SK-N-SH (cell line): ENCODE data around the gene TYW3. TPM values are rescaled to one million over a fixed set of nuclear protein-coding genes. Genes with fewer than 3 reads are reported as not detected.

Experiments used
- CTCF ChIA-PET: fragments of 300-600, 350-600 bp; formaldehyde crosslinking; extraction: SDS; loops from one replicate; lab custom pipeline; 2021; lab: Yijun Ruan, JAX
- POLR2A ChIA-PET: fragments of 350-600 bp; sonication (Branson Sonifier 250); formaldehyde crosslinking; extraction: SDS; loops from one replicate; lab custom pipeline; 2020; ENCODE audit warnings: antibody characterized with exemption, inconsistent platforms; lab: Yijun Ruan, JAX
- DNase-seq: peaks from one replicate; pipeline ENCODE4 v3.0.0; 2012
- H2AFZ ChIP-seq: fragments of 200-600 bp; sonication (generic); 2 replicates; pipeline ENCODE4 v1.8.1; 2016; ENCODE audit warnings: antibody characterized with exemption, mild to moderate bottlenecking, low read depth
- H3F3A ChIP-seq: fragments of 200-600 bp; sonication (generic); replicated peaks from 2 replicates; pipeline ENCODE3; 2016; ENCODE audit warnings: antibody characterized with exemption, mild to moderate bottlenecking; ENCODE audit not compliant: insufficient read depth
- H3K27ac ChIP-seq, 2 experiments: fragments of 200-500 bp in 1 of 2; fragments of 200-600 bp in 1 of 2; sonication (Bioruptor generic) in 1 of 2; sonication (generic), shearing (Covaris generic) in 1 of 2; 2 replicates each; pipeline versions ENCODE4 v1.5.1 to v1.6.1; 2014 to 2016; ENCODE audit warnings: low read depth in 2 of 2, inconsistent platforms in 1 of 2, low read length in 1 of 2, mild to moderate bottlenecking in 1 of 2, mixed read lengths in 1 of 2
- H3K27me3 ChIP-seq: fragments of 200-600 bp; sonication (generic), shearing (Covaris generic); 2 replicates; pipeline ENCODE4 v1.6.1; 2016; ENCODE audit warnings: mixed run types; ENCODE audit not compliant: insufficient read depth
- H3K36me3 ChIP-seq, 2 experiments: fragments of 200-500 bp in 1 of 2; fragments of 200-600 bp in 1 of 2; sonication (Bioruptor generic) in 1 of 2; sonication (generic) in 1 of 2; replicated peaks in 1 of 2; 2 replicates each; pipeline versions ENCODE3 to v1.5.1; 2014 to 2016; ENCODE audit warnings: low read length in 1 of 2, mild to moderate bottlenecking in 1 of 2; ENCODE audit not compliant: insufficient read depth in 2 of 2, control insufficient read depth in 1 of 2
- H3K4me1 ChIP-seq, 2 experiments: fragments of 200-500 bp in 1 of 2; fragments of 200-600 bp in 1 of 2; sonication (Bioruptor generic) in 1 of 2; sonication (generic), shearing (Covaris generic) in 1 of 2; 2 replicates each; pipeline versions ENCODE4 v1.5.1 to v1.6.1; 2014 to 2016; ENCODE audit warnings: low read depth in 1 of 2, low read length in 1 of 2, mixed run types in 1 of 2; ENCODE audit not compliant: insufficient read depth in 2 of 2, control insufficient read depth in 1 of 2
- H3K4me2 ChIP-seq: fragments of 200-600 bp; sonication (generic), shearing (Covaris generic); 2 replicates; pipeline ENCODE4 v1.6.1; 2017; ENCODE audit warnings: mixed run types
- H3K4me3 ChIP-seq, 2 experiments: fragments of 200-500 bp in 1 of 2; fragments of 200-600 bp in 1 of 2; sonication (Bioruptor generic) in 1 of 2; sonication (generic), shearing (Covaris generic) in 1 of 2; 2 replicates each; pipeline versions ENCODE4 v1.5.1 to v1.8.1; 2014 to 2016; ENCODE audit warnings: low read depth in 2 of 2, inconsistent platforms in 1 of 2, low read length in 1 of 2, mild to moderate bottlenecking in 1 of 2, mixed read lengths in 1 of 2, moderate library complexity in 1 of 2
- H3K79me2 ChIP-seq: fragments of 200-600 bp; sonication (generic); 2 replicates; pipeline ENCODE4 v1.8.1; 2017; ENCODE audit warnings: mild to moderate bottlenecking; ENCODE audit not compliant: insufficient read depth
- H3K9ac ChIP-seq: fragments of 200-600 bp; sonication (generic); 2 replicates; pipeline ENCODE4 v1.6.1; 2017; ENCODE audit warnings: mixed run types
- H3K9me2 ChIP-seq: fragments of 200-600 bp; sonication (generic); 2 replicates; pipeline ENCODE4 v1.6.1; 2017; ENCODE audit warnings: mixed run types
- H3K9me3 ChIP-seq: fragments of 200-600 bp; sonication (generic); 2 replicates; pipeline ENCODE4 v1.6.1; 2017; ENCODE audit warnings: mixed run types, mild to moderate bottlenecking, moderate library complexity
- H4K20me1 ChIP-seq: fragments of 200-600 bp; sonication (generic); 2 replicates; pipeline ENCODE4 v1.6.1; 2017; ENCODE audit warnings: mild to moderate bottlenecking, mixed run types; ENCODE audit not compliant: insufficient read depth
- CHD2 ChIP-seq: fragments of 150-350 bp; IDR thresholded peaks from 2 replicates; pipeline ENCODE4 v1.6.1; 2018; ENCODE audit warnings: low read length; ENCODE audit not compliant: partially characterized antibody
- EP300 ChIP-seq, 2 experiments: IDR thresholded peaks; 2 replicates each; pipeline versions ENCODE4 v1.4.0 to v1.6.1; 2012; ENCODE audit warnings: borderline replicate concordance in 1 of 2, low read depth in 1 of 2, low read length in 1 of 2
- FOSL2 ChIP-seq: IDR thresholded peaks from 2 replicates; pipeline ENCODE4 v1.4.0; 2012; ENCODE audit warnings: low read depth, mild to moderate bottlenecking, moderate library complexity, borderline replicate concordance
- GABPA ChIP-seq: IDR thresholded peaks from 2 replicates; pipeline ENCODE4 v1.4.0; 2012; ENCODE audit warnings: low read depth, mild to moderate bottlenecking
- JUND ChIP-seq: IDR thresholded peaks from 2 replicates; pipeline ENCODE4 v1.4.0; 2012
- MAX ChIP-seq: IDR thresholded peaks from 2 replicates; pipeline ENCODE4 v1.4.0; 2012; ENCODE audit warnings: low read depth
- MEF2A ChIP-seq: IDR thresholded peaks from 2 replicates; pipeline ENCODE4 v1.4.0; 2012; ENCODE audit warnings: low read depth, borderline replicate concordance
- MXI1 ChIP-seq: IDR thresholded peaks from 2 replicates; pipeline ENCODE4 v1.6.1; 2012; ENCODE audit warnings: mild to moderate bottlenecking, low read depth, low read length, improper control_type of control experiment
- NFIC ChIP-seq: IDR thresholded peaks from 2 replicates; pipeline ENCODE4 v1.4.0; 2012; ENCODE audit warnings: borderline replicate concordance
- NRF1 ChIP-seq: IDR thresholded peaks from 2 replicates; pipeline ENCODE4 v1.6.1; 2012; ENCODE audit warnings: low read depth, mild to moderate bottlenecking, low read length
- RCOR1 ChIP-seq: fragments of 150-350 bp; IDR thresholded peaks from 2 replicates; pipeline ENCODE4 v1.6.1; 2017; ENCODE audit warnings: antibody characterized with exemption, low read length
- RFX5 ChIP-seq: IDR thresholded peaks from 2 replicates; pipeline ENCODE4 v1.6.1; 2012; ENCODE audit warnings: mild to moderate bottlenecking, improper control_type of control experiment, low read length
- SIN3A ChIP-seq: IDR thresholded peaks from 2 replicates; pipeline ENCODE4 v1.6.1; 2012; ENCODE audit warnings: low read depth, mild to moderate bottlenecking, low read length, moderate library complexity, borderline replicate concordance
- SMC3 ChIP-seq: IDR thresholded peaks from 2 replicates; pipeline ENCODE4 v1.6.1; 2012; ENCODE audit warnings: low read depth, low read length, improper control_type of control experiment
- TEAD4 ChIP-seq: IDR thresholded peaks from 2 replicates; pipeline ENCODE4 v1.4.0; 2012; ENCODE audit warnings: mild to moderate bottlenecking, borderline replicate concordance; ENCODE audit not compliant: insufficient read depth
- YY1 ChIP-seq: IDR thresholded peaks from 2 replicates; pipeline ENCODE4 v1.4.0; 2012; ENCODE audit warnings: low read depth, mild to moderate bottlenecking
- WGBS: methylation state at CpG from one replicate; pipeline ENCODE4 v1.1.6; 2017; ENCODE audit warnings: low lambda C conversion rate; 5-methylcytosine and 5-hydroxymethylcytosine counted together
- polyA plus RNA-seq, 3 experiments: library from polyadenylated mRNA; depleted of rRNA; stranded (reverse); fragments of >200 nt; gene quantifications; 2 replicates each; pipeline ENCODE4 v1.2.3, GENCODE V29; 2012
- TF ChIP-seq, protein P1 (sequence below): IDR thresholded peaks from 2 replicates; pipeline ENCODE4 v1.4.0; 2012; ENCODE audit warnings: low read depth, borderline replicate concordance
- TF ChIP-seq, protein P2 (sequence below): IDR thresholded peaks from 2 replicates; pipeline ENCODE4 v1.6.1; 2012; ENCODE audit warnings: mild to moderate bottlenecking, low read depth, low read length, moderate library complexity
- TF ChIP-seq, protein P3 (sequence below): fragments of 150-350 bp; IDR thresholded peaks from 2 replicates; pipeline ENCODE4 v1.6.1; 2016; ENCODE audit warnings: mild to moderate bottlenecking, low read depth, low read length
- TF ChIP-seq, protein P4 (sequence below): IDR thresholded peaks from 2 replicates; pipeline ENCODE4; 2012

Gene TYW3
- polyA plus RNA-seq, 1 of the 3 experiments (the other 2 are of a cell fraction) = 9.2 TPM

DNA sequence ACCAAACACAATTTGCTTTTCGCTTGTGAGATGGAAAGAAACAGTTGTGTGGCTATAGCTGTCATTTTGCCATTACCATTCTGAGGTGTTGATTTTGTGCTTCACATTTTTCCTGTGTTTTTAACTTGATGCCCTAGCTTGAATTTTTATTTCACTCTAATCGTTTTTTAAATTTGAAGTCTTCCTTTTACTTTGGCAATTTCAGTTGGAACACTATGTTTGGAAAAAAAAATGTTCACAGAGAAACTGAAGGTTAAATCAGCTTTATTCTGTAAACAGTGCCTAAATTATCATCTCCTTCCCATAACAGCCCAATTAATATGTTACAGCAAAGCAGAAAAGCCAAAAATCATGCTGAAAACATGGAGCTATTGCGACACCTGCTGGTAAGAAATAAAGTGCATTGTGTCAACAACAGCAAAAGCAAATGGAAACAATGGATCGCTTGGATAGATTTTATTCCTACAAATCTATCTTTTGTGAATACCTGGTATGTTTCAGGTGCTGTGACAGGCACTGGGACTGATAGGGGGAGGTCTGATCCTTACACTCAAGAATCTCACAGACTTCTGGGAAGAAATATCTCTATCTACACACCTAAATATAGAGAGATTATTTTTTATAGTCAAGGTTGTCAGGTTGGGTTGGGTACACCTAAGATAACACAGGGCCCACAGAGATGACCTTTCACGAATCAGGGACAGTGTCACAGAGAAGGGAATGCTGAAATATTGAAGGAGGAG is 43.2 kb upstream of the TYW3 start (continued):
- no peak for TF ChIP-seq CHD2
- no peak for TF ChIP-seq SIN3A
- no peak for TF ChIP-seq GABPA
- no peak for TF ChIP-seq MXI1
- TF ChIP-seq, protein P1, sequence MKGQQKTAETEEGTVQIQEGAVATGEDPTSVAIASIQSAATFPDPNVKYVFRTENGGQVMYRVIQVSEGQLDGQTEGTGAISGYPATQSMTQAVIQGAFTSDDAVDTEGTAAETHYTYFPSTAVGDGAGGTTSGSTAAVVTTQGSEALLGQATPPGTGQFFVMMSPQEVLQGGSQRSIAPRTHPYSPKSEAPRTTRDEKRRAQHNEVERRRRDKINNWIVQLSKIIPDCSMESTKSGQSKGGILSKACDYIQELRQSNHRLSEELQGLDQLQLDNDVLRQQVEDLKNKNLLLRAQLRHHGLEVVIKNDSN = no peak
- no peak for TF ChIP-seq NFIC
- no peak for TF ChIP-seq FOSL2
- TF ChIP-seq NRF1 = no peak
- TF ChIP-seq YY1 = no peak
- peak; percentile 85 for TF ChIP-seq SMC3
- TF ChIP-seq, protein P2, sequence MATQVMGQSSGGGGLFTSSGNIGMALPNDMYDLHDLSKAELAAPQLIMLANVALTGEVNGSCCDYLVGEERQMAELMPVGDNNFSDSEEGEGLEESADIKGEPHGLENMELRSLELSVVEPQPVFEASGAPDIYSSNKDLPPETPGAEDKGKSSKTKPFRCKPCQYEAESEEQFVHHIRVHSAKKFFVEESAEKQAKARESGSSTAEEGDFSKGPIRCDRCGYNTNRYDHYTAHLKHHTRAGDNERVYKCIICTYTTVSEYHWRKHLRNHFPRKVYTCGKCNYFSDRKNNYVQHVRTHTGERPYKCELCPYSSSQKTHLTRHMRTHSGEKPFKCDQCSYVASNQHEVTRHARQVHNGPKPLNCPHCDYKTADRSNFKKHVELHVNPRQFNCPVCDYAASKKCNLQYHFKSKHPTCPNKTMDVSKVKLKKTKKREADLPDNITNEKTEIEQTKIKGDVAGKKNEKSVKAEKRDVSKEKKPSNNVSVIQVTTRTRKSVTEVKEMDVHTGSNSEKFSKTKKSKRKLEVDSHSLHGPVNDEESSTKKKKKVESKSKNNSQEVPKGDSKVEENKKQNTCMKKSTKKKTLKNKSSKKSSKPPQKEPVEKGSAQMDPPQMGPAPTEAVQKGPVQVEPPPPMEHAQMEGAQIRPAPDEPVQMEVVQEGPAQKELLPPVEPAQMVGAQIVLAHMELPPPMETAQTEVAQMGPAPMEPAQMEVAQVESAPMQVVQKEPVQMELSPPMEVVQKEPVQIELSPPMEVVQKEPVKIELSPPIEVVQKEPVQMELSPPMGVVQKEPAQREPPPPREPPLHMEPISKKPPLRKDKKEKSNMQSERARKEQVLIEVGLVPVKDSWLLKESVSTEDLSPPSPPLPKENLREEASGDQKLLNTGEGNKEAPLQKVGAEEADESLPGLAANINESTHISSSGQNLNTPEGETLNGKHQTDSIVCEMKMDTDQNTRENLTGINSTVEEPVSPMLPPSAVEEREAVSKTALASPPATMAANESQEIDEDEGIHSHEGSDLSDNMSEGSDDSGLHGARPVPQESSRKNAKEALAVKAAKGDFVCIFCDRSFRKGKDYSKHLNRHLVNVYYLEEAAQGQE = no peak
- TF ChIP-seq, protein P3, sequence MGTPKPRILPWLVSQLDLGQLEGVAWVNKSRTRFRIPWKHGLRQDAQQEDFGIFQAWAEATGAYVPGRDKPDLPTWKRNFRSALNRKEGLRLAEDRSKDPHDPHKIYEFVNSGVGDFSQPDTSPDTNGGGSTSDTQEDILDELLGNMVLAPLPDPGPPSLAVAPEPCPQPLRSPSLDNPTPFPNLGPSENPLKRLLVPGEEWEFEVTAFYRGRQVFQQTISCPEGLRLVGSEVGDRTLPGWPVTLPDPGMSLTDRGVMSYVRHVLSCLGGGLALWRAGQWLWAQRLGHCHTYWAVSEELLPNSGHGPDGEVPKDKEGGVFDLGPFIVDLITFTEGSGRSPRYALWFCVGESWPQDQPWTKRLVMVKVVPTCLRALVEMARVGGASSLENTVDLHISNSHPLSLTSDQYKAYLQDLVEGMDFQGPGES = no peak
- TF ChIP-seq EP300 (IDR thresholded peaks at IDR 0.05; ENCODE audit: borderline replicate concordance in 1 of 2, low read depth in 1 of 2, low read length in 1 of 2) = no peak
- TF ChIP-seq RCOR1 = no peak
- no peak for TF ChIP-seq JUND
- TF ChIP-seq MEF2A = no peak

DNA sequence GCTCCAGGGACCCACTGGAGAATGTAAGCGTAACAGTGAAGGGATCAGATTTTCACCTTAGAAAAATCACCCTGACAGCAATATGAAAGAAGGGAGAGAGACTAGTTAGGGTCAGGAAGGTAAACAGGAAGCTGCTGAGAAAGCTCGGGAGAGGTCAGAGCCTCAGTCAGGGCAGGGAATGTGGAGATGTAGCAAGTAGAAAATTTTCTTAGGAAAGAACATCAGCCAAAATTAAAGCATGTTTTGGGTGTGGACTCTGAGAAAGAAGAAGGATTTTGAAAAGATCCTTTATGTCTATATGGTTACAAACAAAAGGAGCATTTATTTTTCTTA is 42.6 kb upstream of the TYW3 start:
- H3K4me3 ChIP-seq = no peak overlapping the region
- 50% methylated on average over 2 of the region's 2 CpGs for WGBS
- H3K79me2 ChIP-seq = no peaks in the 10 kb centered on the region
- H3K36me3 ChIP-seq = no peaks in the 10 kb centered on the region
- no peak overlapping the region for H3K9ac ChIP-seq
- ChIA-PET CTCF (interaction anchor here (1.1 to 5.8 kb wide), 17 partner anchors 10 to 1016 kb away, joined by 3 to 55 read pairs (median 4); partner anchors contain the start of genes CRYZ and TYW3), POLR2A (no interaction called here)
- no peaks in the 10 kb centered on the region for H3K9me2 ChIP-seq
- H2AFZ ChIP-seq = peak overlapping the region; percentile 39; the same call in 1 of the 2 replicates
- H3K4me1 ChIP-seq = no peaks in the 10 kb centered on the region; a peak in 2 of 4 replicates
- H3K4me2 ChIP-seq = 0 out of 2 replicates have a peak overlapping the region, but pooled peaks have one; percentile 21
- H4K20me1 ChIP-seq = no peaks in the 10 kb centered on the region
- TF ChIP-seq NRF1 (no peak), CHD2 (no peak), MAX (no peak), NFIC (no peak), TEAD4 (no peak), SMC3 (no peak), RFX5 (no peak), GABPA (no peak)
- TF ChIP-seq, protein P3 = no peak
- TF ChIP-seq, protein P4, sequence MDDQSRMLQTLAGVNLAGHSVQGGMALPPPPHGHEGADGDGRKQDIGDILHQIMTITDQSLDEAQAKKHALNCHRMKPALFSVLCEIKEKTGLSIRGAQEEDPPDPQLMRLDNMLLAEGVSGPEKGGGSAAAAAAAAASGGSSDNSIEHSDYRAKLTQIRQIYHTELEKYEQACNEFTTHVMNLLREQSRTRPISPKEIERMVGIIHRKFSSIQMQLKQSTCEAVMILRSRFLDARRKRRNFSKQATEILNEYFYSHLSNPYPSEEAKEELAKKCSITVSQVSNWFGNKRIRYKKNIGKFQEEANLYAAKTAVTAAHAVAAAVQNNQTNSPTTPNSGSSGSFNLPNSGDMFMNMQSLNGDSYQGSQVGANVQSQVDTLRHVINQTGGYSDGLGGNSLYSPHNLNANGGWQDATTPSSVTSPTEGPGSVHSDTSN = no peak
- no peaks in the 10 kb centered on the region for H3F3A ChIP-seq
- no peak overlapping the region for H3K27ac ChIP-seq
- H3K27me3 ChIP-seq = no peaks in the 10 kb centered on the region
- DNase-seq = no peak
- H3K9me3 ChIP-seq = no peaks in the 10 kb centered on the region
